H1 (cell line): ENCODE results near the gene C2CD5.

Experiments used
- CTCF ChIP-seq, 3 experiments: IDR thresholded peaks; 1 replicate in 2 of 3; 2 replicates in 1 of 3; pipeline versions ENCODE4 v1.5.1 to v1.6.1; 2011; ENCODE audit warnings: low read length in 3 of 3, mild to moderate bottlenecking in 3 of 3, inconsistent platforms in 2 of 3, low read depth in 1 of 3, moderate library complexity in 1 of 3; ENCODE audit not compliant: insufficient read depth in 1 of 3; ENCODE audit errors: control extremely low read depth in 1 of 3
- EP300 ChIP-seq, 2 experiments: IDR thresholded peaks; 1 replicate in 1 of 2; 2 replicates in 1 of 2; pipeline ENCODE4 v1.6.1; 2011 to 2012; ENCODE audit warnings: low read depth in 2 of 2, low read length in 2 of 2, mild to moderate bottlenecking in 2 of 2, borderline replicate concordance in 1 of 2, inconsistent platforms in 1 of 2, moderate library complexity in 1 of 2
- GTF2F1 ChIP-seq: IDR thresholded peaks from 2 replicates; pipeline ENCODE4 v1.6.1; 2012; ENCODE audit warnings: low read depth, low read length, improper control_type of control experiment, borderline replicate concordance
- MAFK ChIP-seq: IDR thresholded peaks from 2 replicates; pipeline ENCODE4 v1.6.1; 2012; ENCODE audit warnings: low read depth, mild to moderate bottlenecking, improper control_type of control experiment, low read length
- POLR2A ChIP-seq, 2 experiments: IDR thresholded peaks; 1 replicate in 1 of 2; 2 replicates in 1 of 2; pipeline ENCODE4 v1.6.1; 2011; ENCODE audit warnings: low read depth in 2 of 2, low read length in 2 of 2, mild to moderate bottlenecking in 2 of 2; ENCODE audit errors: control extremely low read depth in 1 of 2
- POLR2AphosphoS5 ChIP-seq: IDR thresholded peaks from 2 replicates; pipeline ENCODE4 v1.6.1; 2011; ENCODE audit warnings: low read depth, low read length
- RAD21 ChIP-seq, 2 experiments: IDR thresholded peaks in 1 of 2; conservative IDR thresholded peaks in 1 of 2; 2 replicates each; pipeline ENCODE4 v1.6.1; 2011; ENCODE audit warnings: low read depth in 2 of 2, low read length in 2 of 2, improper control_type of control experiment in 1 of 2, inconsistent platforms in 1 of 2, mild to moderate bottlenecking in 1 of 2, moderate library complexity in 1 of 2
- RBBP5 ChIP-seq: IDR thresholded peaks from 2 replicates; pipeline ENCODE4 v1.7.1; 2012; ENCODE audit warnings: low read depth, mild to moderate bottlenecking, inconsistent platforms, low read length, moderate library complexity, borderline replicate concordance
- SIN3A ChIP-seq, 2 experiments: IDR thresholded peaks in 1 of 2; conservative IDR thresholded peaks in 1 of 2; 2 replicates each; pipeline ENCODE4 v1.6.1; 2011 to 2012; ENCODE audit warnings: low read length in 2 of 2, improper control_type of control experiment in 1 of 2, low read depth in 1 of 2, mild to moderate bottlenecking in 1 of 2
- SP2 ChIP-seq: IDR thresholded peaks from 2 replicates; pipeline ENCODE4 v1.6.1; 2012; ENCODE audit warnings: mild to moderate bottlenecking, low read length, inconsistent platforms
- TBP ChIP-seq: IDR thresholded peaks from 2 replicates; pipeline ENCODE4 v1.6.1; 2011; ENCODE audit warnings: low read depth, low read length, improper control_type of control experiment
- TCF12 ChIP-seq: IDR thresholded peaks from 2 replicates; pipeline ENCODE4 v1.6.1; 2011; ENCODE audit warnings: low read depth, mild to moderate bottlenecking, low read length
- YY1 ChIP-seq: IDR thresholded peaks from 2 replicates; pipeline ENCODE4 v1.6.1; 2011; ENCODE audit warnings: low read depth, mild to moderate bottlenecking, low read length

DNA sequence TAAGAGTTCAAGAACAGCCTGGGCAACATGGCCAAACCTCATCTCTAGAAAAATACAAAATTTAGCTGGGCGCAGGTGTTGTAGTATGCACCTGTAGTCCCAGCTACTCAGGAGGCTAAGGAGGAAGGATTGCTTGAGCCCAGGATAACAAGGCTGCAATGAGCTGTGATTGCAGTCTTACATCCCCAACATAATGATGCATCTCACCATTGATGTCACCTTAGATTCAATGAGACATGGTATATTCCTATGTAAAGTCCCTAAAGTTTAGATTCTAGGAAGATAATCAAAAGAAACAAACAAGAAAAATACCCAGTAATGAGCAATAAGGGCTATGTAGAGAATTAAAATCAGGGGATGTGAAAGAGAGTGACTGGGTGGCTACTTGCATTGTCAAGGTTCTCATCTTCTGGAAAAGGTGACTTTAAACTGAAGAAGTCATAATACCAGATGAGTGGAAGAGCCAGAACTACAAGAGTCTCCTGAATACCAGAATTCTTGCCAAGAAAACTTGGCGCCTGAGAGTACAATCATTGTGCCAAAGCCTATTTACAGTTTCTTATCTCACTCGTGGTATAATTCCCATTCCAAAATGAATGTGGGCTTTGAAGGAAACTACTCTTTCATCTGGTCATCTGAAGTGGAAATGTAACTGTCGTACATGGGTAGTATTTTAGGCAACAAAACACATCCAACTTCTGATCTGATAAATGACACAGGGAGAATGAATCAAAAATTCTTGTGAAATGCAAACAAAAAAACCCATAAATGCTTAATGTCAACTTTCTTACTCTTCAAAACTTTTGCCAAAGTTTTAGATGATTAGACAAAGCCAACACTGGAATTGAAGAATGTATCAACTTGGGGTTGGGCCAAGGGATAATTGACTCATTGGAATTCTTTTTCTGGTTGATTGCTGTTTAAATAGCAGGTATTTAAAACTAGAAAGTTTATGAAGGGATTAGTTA is 128.7 kb downstream of the C2CD5 start:
- TF ChIP-seq SIN3A (conservative IDR thresholded peaks at IDR 0.05 in 1 of 2, IDR thresholded peaks at IDR 0.05 in 1 of 2; ENCODE audit: low read depth in 1 of 2, low read length in 2 of 2), result no peak
- TF ChIP-seq POLR2AphosphoS5, result no peak
- TF ChIP-seq MAFK, result no peak
- TF ChIP-seq CTCF (IDR thresholded peaks at IDR 0.05; ENCODE audit: control extremely low read depth in 1 of 3, insufficient read depth in 1 of 3, low read depth in 1 of 3, low read length in 3 of 3), result no peak
- TF ChIP-seq RAD21 (IDR thresholded peaks at IDR 0.05 in 1 of 2, conservative IDR thresholded peaks at IDR 0.05 in 1 of 2; ENCODE audit: low read depth in 2 of 2, low read length in 2 of 2), result no peak
- no peak for TF ChIP-seq POLR2A (IDR thresholded peaks at IDR 0.05; ENCODE audit: control extremely low read depth in 1 of 2, low read depth in 2 of 2, low read length in 2 of 2)
- no peak for TF ChIP-seq TCF12
- TF ChIP-seq RBBP5, result no peak
- TF ChIP-seq SP2, result no peak
- TF ChIP-seq TBP, result no peak
- no peak for TF ChIP-seq EP300 (IDR thresholded peaks at IDR 0.05; ENCODE audit: borderline replicate concordance in 1 of 2, low read depth in 2 of 2, low read length in 2 of 2)
- no peak for TF ChIP-seq GTF2F1
- no peak for TF ChIP-seq YY1
